AG08395 (cell line): ENCODE data around the gene STX3.

Experiments used
- DNase-seq: peaks from one replicate; pipeline ENCODE4 v3.0.0; 2012; ENCODE audit warnings: mixed read lengths, low spot score

The STX3 gene

GRCh38 chr11:59754859-59755700 is at the start of gene STX3:
Gene STX3, plus strand, starts transcription at chr11:59755376. Its CDS starts 230 bp downstream, at chr11:59755606.
- DNase-seq, result peak; percentile 75

- peak; percentile 54 for DNase-seq
These were observed 48.5 kb upstream of the STX3 start for GRCh38 chr11:59706518-59707285.

- DNase-seq, result no peak
These were observed 47.8 kb upstream of the STX3 start for GRCh38 chr11:59707371-59707770.

- DNase-seq, result peak; percentile 44
These were observed 46.6 kb upstream of the STX3 start for GRCh38 chr11:59708537-59708936.

GRCh38 chr11:59710136-59710847 is 44.9 kb upstream of the STX3 start:
- no peak for DNase-seq

- DNase-seq, result no peak
These were observed 41.4 kb upstream of the STX3 start, which contains the start of gene OR10V1 for GRCh38 chr11:59713745-59714144. Gene OR10V1, minus strand, starts transcription at chr11:59713845. Its CDS starts 0 bp downstream, at chr11:59713845.

GRCh38 chr11:59716051-59716450 is 39.1 kb upstream of the STX3 start:
- DNase-seq, result no peak

- no peak for DNase-seq
These were observed 35.6 kb upstream of the STX3 start for GRCh38 chr11:59719556-59719955.

- no peak for DNase-seq
These were observed 31.1 kb upstream of the STX3 start for GRCh38 chr11:59724066-59724465.

GRCh38 chr11:59727426-59727825 is 27.8 kb upstream of the STX3 start:
- DNase-seq, result no peak

GRCh38 chr11:59728154-59728553 is 27.0 kb upstream of the STX3 start:
- no peak for DNase-seq

- DNase-seq, result no peak
These were observed 26.3 kb upstream of the STX3 start for GRCh38 chr11:59728913-59729312.

- DNase-seq, result no peak
These were observed 25.3 kb upstream of the STX3 start for GRCh38 chr11:59729834-59730233.

- DNase-seq, result no peak
These were observed 24.1 kb upstream of the STX3 start for GRCh38 chr11:59730896-59731565.

GRCh38 chr11:59746111-59746510 is 9.1 kb upstream of the STX3 start:
- DNase-seq, result no peak

GRCh38 chr11:59753650-59754493 is 1.3 kb upstream of the STX3 start:
- DNase-seq, result peak; percentile 90

- no peak for DNase-seq
These were observed 700 bp upstream of the STX3 start for GRCh38 chr11:59754494-59754858.

- peak; percentile 82 for DNase-seq
These were observed 753 bp downstream of the STX3 start for GRCh38 chr11:59755701-59756557.

- no peak for DNase-seq
These were observed 1.3 kb downstream of the STX3 start for GRCh38 chr11:59756558-59756840.

- DNase-seq, result no peak
These were observed 1.7 kb downstream of the STX3 start for GRCh38 chr11:59756845-59757244.
